ENCODE measurements around the gene DAG1.

DNA sequence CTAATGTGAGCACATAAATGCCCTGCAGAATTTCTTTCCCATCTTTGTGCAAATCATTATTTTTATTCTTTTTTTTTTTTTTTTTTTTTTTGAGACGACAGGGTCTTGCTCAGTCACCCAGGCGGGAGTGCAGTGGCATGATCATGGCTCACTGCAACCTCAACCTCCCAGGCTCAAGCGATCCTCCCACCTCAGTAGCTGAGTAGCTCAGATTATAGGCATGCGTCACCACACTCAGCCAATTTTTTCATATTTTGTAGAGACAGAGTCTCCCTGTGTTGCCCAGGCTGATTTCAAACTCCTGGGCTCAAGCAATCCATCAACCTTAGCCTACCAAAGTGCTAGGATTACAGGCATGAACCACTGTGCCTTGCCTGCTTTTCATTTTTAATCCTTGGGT lies 22.9 kb downstream of the DAG1 start:
- TF ChIP-seq ESRRG (CRISPR knock-in tag; IDR thresholded peaks at IDR 0.05) = no peak
- no peak for TF ChIP-seq SNAI2 (CRISPR knock-in tag; IDR thresholded peaks at IDR 0.05)
- no peak for TF ChIP-seq CREB5 (CRISPR knock-in tag; IDR thresholded peaks at IDR 0.05; ENCODE audit: low read depth)
- TF ChIP-seq CSRNP3 (CRISPR knock-in tag; IDR thresholded peaks at IDR 0.05) = no peak
